GM19324 (cell line): ENCODE measurements around the gene GAREM1.

Experiments
- ATAC-seq: cut with Tn5 transposase; IDR thresholded peaks from one replicate; pipeline ENCODE4 v1.9.1; 2021; ENCODE audit warnings: mild to moderate bottlenecking, moderate library complexity; ENCODE audit not compliant: unreplicated experiment, low FRiP score

Gene GAREM1

DNA sequence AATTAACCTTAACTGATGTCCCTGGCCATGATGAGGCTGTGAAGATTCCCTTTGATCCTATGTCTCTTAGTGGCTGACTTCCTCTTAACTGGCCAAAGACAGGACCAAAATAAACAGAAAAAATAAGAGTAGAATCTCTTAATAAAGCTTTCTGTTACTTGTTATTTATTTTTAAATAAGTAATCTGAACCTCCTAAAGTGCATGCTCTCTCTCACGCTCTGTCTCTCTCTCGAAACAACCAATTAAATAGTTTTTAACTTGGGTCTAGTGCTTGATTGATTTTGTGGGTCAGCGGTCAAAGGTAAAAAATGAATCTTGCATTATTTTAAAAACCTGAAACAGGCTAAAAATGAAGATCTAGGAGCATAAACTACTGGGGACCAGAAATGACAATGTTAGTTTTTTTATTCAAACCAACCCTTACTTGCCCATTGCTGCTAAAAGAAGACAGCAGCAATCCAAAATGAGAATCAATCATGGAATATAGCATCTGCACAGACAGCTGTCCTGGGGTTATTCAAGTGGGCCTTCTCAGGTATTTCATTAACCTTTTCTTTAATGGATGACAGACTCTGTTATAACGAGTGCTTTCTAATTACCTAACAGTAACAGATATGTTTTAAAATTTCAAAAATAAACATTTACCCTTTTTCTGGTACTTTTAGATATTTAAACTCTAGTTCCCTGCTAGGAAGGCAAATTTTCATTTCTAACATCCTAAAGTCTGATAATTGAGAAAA, 11.2 kb downstream of the GAREM1 start:
- ATAC-seq, result no peak

DNA sequence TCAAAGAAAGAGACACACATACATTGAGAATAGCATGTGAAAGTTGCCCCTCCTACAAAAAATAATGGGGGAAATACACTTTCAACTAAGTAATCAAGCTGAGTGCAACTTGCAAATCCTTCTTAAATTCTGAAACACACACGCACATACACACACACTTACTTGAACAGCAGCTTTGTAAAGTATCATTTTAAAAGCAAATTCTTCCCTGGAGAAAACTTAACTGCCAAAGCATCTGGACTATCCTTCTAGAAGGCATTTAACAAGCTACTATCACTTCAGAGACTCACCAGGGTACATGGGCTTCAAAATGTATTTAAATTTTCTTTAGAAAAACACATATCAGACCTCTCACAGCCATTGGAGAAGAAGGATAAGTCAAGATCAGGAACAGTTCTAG, 15.3 kb downstream of the GAREM1 start:
- ATAC-seq, result no peak

DNA sequence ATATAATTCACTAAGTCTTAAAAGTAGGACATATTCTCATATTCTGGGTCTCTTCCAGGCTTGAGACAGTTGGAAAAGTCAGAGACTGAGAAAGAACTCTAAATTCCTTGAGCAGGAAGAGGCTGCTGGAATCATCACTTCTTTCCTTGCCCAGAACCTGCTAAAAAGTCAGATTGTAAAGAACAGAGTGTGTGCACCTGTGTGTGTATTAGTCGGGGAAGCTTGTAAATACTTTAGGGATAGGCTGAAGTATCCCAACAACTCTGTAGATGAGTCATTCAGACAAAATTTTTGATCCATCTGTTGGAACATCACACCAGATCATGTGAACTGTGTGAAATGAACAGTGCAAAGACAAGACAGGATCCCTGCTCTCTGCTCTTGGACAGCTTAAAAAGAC, 16.1 kb downstream of the GAREM1 start:
- ATAC-seq, result no peak

DNA sequence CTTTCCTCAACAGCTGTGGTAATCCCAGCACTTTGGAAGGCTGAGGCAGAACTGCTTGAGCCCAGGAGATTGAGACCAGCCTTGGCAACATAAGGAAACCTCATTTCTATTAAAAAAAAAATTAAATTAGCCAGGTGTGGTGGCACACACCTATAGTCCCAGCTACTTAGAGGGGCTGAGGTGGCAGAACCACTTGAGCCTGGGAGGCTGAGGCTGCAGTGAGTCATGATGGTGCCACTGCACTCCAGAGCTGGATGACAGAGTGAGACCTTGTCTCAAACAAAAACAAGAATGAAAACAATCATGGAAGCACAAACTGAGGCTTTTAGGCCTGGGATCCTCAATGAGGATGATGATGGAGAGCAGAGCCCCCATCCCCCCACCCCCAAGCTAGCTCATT, 19.8 kb downstream of the GAREM1 start:
- ATAC-seq, result no peak

DNA sequence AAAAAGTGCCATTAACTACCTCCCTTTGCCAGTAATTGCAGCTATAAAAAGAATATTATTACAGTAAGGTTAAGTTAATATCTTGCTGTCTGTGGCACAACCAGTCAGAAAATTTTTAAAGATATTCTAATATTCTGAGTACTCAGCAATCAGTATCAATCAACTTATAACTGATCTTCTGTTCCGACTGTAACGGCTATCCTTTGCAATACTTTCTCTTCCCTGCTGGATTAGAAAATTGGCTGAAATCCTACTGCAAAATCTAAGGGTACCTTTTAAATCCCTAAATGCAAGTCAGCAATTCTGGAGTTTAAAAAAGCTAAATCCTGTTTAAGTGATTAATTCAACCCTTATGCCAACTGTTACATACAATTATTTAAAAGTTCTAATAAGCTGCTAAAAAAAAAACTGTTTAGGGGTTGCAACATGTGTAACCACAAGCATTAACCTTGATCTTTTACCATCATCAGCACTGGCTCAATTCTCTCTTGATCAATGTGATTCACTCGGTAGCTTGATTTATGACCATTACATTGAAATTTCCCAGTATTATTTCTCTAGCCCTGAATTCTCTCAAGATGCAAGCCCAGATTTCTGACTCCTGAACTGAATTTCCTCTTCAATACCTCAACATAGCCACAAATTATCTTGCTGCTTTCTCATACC, 20.5 kb downstream of the GAREM1 start:
- ATAC-seq, result no peak

DNA sequence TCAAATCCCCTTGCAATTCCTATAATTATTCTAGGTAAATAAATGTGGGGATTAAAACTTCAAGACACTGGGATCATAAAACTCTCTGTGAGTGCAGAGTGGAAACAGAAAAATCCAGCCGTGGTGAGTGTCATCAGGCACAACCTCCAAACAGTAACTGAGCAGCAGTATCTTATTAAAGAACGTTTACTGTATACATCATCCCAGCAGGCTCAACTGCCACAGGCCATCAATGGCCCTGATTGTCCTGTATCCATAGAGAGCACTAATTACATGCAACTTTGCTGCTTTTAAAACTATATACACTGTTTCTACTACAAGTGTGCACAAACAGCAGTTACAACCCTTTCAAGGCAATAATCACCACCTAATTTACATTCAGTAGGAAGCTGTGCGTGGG, 23.9 kb downstream of the GAREM1 start:
- no peak for ATAC-seq

DNA sequence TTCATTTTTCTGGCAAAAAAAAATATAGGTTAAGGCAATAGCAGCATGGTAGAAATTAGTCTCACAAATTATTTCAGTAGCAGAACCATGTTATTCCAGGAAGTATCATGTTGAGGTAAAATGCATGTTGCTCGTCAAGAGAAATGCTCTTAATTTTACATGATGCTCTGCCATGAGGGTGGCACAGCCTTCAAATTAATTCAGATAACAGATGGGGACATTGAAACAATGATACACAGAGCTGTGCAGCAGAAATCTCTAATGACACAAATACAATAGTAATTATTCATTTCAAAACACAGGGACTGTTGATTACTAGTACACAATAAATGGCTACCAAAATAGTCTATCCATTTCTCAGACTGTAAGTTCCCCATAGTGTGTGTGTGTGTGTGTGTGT, 24.8 kb downstream of the GAREM1 start:
- no peak for ATAC-seq

DNA sequence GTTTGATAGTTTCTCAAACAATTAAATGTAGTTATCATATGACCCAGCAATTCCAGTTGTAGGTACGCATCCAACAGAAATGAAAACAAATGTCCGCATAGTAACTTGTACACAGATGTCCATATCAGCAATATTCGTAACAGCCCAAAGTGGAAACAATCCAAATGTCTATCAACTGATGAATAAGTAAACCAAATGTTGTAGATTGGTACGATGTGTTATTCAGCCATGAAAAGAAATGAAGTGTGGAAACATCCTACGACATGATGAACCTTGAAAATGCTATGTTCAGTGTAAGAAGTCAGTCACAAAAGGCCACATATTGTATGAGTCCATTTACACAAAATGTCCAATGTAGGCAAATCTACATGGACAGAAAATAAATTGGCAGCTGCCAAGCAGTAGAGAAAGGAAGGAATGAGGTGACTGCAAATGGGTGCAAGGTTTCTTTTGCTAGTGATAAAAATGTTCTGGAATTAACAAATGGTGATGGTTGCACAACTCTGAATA, 26.9 kb downstream of the GAREM1 start:
- ATAC-seq, result no peak

DNA sequence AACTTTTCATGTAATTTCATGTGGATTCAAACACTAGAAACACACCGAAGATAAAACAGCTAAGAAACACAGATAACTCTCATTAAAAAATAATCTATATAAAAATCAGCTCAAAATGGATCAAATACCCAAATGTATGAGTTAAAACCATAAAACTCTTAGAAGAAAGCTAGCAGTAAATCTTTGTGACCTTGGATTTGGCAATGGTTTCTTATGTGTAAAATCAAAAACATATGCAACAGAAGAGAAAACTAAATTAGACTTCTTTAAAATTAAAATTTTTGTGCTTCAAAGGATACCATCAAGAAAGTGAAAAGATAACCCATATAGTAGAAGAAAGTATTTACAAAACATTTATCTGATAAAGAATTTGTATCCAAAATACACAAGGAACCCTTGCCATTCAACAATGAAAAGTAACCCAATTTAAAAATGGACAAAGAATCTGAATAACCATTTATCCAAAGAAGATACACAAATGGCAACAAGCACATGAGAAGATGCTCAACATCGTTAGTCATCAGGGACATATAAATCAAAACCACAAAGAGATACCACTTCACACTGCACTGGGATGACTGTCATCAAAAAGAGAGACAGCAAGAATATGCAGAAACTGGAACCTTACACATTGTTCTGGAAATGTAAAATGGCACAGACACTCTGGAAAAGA, 27.5 kb downstream of the GAREM1 start:
- no peak for ATAC-seq

DNA sequence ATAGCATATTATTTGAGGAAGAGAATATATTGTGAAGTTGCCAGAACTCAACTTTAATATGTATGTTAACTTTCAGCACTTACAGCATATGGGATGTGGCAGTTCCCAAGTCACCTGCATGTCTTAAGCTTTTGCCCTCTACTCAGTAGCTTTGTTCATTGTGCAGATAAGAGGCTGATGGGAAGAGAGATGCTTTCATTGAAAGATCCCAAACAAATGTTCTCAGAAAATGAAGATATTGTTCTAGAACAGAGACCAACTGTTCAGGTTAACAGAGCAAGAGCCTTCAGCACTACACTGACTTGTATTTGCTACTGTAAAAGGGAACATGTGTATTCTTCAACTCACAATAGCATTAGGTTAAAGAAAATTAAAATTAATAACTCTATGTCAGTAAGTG, 28.1 kb downstream of the GAREM1 start:
- ATAC-seq, result no peak

DNA sequence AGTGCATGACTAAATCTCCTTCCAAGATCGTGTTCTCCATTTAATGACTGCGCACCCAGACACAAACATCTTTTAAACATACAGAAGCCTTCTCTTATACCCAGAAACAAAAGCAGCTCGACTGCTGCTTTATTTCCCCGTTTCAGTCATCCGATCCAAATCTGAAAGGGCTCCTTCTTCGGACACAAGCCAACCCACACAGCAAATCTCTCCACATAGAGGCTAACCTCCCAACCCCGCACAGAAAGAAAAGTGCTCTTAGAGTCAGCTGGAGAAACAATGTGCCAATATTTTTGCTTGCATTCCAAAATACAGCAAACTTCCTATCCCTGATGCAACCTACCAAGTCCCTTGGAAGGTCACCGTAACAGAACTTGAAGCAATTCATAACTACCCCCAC, 29.1 kb downstream of the GAREM1 start:
- ATAC-seq, result no peak

DNA sequence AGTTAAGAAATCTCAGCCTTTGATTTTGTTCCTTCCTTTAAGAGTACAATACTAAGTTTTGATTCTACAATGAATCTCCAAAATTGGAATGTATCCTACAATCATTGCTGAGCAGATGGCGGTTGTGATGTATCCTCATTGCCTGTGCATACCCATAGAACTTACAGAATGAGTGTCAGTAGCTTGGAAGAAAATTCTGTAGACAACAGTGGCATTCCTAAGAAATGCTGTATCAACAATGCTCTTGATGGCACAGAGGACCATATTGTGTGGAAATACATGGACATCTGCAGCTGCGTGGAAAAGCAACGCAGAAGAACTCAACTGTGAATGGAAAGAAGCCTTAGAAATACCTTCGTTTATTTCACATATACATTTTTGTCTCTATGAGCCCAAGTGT, 30.2 kb downstream of the GAREM1 start:
- no peak for ATAC-seq

DNA sequence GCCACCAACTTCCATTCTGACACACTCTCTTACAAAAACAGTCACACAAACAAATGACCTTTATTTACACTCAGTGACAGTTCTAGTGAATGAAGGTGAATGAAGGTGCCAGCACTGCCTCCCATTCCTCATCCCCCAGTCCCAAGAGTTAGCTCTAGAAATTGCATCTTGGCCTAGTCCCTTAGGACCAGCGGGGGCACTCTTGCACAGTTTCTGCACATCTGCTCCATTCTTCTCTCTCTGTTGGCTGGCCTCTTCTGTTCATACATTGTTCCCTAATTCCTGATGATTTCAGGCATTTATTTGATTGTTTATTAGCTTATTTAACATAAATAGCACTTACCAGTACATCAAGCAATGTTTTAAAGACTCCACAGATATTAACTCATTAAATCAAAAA, 30.9 kb downstream of the GAREM1 start:
- no peak for ATAC-seq

DNA sequence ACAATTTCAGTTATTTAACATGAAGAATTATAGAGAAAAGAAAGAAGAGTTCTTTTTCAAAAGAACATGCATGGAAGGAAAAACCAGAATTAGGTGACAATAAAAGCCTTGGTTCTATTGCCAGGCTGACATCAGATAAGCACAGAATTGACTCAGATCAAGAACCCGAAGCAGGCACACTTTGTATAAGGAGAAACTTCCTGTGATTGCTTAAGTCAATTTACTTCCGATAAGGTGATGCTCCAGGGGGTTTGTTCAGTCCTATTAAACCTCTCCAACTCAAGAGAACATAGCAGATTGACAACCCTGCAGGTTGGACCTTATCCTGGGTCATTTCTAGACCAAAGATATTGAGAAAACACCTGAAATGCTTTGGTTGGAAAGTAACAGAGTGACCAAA, 31.4 kb downstream of the GAREM1 start:
- ATAC-seq, result no peak

DNA sequence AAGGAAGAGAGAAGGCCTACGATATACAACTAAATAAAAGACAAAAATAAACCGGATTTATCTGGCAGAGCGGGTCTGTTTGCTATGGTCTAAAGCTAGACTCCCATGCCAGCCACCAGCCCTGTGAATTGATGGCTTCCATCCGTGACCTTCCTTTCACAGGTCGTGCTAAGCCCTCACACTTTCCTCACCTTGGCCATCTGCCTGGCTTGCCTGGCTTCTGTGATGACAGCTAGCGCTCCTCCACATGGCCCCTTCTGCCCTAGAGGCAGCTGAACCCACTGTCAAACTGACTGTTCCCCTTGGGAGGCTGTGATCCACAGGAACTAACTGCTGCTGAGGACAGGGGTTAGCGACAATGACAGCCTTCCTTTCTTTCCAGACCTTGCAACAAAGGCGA, 32.5 kb downstream of the GAREM1 start:
- no peak for ATAC-seq

DNA sequence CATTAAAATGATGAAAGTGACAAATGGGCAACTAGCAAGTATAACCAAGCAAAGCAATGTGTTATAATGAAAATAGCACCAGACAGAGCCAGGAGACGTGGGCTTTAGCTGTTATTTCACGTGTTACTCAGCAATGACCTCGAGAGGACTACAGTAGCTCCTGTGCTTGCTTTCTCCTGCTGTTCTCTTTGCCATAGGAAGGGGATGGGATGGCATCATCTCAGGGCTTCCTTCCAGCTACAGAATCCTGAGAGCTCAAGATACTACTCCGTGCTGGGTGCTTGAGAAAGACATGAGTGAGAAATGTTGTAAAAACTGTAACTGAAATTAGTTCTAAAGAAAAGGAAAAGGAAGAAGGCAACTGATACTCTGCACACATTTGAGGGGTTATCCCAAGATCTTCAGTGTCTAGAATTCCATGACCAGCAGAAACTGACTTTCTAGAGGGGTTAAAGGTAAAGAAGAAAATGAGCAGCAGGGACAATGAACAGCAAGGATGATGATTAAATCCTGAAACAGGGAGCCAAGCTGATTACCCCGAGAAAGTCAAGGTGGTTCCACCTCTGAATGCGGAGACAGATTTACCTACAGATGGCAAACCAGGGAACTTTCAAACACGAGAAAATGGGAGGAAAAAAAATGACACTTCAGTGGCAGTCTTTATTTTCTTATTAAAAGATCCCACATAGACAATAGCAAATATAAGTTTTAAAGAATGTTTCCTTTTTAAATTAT, 33.4 kb downstream of the GAREM1 start:
- ATAC-seq, result no peak

DNA sequence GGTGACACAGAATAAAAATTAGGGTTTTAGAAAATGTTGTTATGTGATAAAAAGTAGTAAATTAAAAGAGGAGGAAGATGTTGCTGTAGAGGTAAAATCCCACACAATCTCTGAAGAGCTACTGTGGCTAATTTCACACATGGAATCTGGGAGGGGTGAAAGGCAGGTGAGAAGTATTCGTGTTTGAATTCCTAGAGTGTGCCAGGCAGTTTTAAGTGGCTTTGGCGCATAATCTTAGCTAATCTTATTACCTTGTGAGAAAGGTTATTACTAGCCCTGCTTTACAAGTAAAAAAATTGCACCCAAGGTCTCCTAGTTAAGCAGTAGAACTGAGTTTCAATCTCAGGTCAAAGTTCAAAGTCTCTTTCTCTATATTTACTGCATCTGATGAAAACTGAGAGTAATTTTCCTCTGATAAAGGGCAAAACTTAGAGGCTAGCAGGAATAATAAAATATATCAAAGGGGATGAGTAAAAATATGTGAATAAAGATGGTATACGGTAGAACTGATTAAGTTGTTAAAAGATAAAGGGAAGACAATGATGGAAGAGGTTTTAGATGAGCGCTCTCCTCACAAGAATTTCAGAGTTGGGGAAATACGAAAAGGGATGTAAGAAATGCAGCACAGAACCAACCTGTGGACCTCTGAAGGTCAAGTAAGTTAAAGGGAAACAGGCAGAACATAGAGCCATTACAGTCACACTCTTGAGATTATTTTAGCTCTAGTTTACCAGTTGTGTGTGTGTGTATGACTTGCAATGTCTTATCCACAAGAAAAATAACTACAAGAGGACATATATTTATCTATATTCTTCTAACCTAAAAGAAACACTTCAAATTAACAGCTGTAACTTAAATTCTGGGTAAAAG, 34.8 kb downstream of the GAREM1 start:
- no peak for ATAC-seq

DNA sequence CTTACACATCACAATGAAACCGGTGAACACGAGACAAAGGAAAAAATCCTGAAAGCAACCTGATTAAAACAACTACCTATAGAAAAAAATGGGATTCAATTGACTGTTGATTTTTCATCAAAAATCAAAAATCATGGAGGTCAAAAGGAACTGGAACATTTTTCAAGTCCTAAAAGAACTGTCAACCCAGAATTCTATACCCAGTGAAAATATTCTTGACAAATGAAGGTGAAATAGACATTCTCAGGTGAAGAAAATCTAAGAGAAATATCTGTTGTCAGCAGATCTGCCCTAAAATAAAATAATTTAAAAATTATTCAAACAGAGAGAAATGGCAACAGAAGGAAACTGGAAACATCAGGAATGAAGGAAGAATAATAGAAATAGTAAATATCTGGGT, 38.9 kb downstream of the GAREM1 start:
- no peak for ATAC-seq

DNA sequence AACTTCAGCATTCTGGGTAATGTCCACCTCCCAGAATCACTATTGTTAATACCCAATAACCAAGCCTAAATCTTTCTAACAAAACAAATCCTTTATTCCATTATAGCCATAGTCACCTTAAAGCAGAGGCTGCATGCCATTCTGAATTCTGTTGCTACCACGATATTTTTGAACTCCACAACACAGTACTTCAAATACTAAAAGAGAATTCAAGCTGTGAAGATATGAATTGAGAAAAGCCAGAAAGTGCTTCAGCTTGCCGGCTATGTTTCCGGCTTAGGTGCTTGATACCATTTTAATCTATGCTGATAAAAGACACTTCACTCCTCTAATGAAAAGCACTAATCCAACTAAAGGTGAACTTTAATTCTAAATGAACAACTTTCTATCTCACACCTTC, 41.3 kb downstream of the GAREM1 start:
- no peak for ATAC-seq
